Parietal lobe (tissue), 2 donors: ENCODE measurements around the gene ST6GALNAC2. TPM values are rescaled to one million over a fixed set of nuclear protein-coding genes. Genes with fewer than 3 reads are reported as not detected.

Source experiments
- small RNA-seq: library from RNA; depleted of rRNA; stranded (forward); fragments of <200 nt; gene quantifications from one replicate; pipeline ENCODE3, GENCODE V24; 2014; ENCODE audit warnings: low replicate concordance
- total RNA-seq: library from RNA; depleted of rRNA; stranded (reverse); fragments of >200 nt; gene quantifications from one replicate; pipeline ENCODE4 v1.2.3, GENCODE V29; 2014

Gene ST6GALNAC2
- total RNA-seq: not detected

GRCh38 chr17:76585649-76586593 lies at the start of gene ST6GALNAC2:
Gene ST6GALNAC2, minus strand, starts transcription at chr17:76585860. Its CDS starts 52 bp downstream, at chr17:76585808.

GRCh38 chr17:76539631-76540271 lies 45.9 kb downstream of the ST6GALNAC2 start, which contains the start of gene PRCD:
Gene PRCD, plus strand, starts transcription at chr17:76540044. Its CDS starts 98 bp downstream, at chr17:76540142.

GRCh38 chr17:76537578-76538280 lies 47.9 kb downstream of the ST6GALNAC2 start, which contains the start of gene CYGB:
Gene CYGB, minus strand, starts transcription at chr17:76537709. Its CDS starts 167 bp downstream, at chr17:76537542.

Small RNA genes within 50 kb of the gene (small RNA-seq; reads per million reads assigned to genes)
- gene AC015802.2: not detected
- not detected for gene SNORD1A
- 349 reads per million, percentile 97 among the genes with 10 or more reads in this experiment for gene SNORD1B

Other genes starting within 250 kb of the ST6GALNAC2 start
- gene PRPSAP1, start 231.9 kb downstream of the ST6GALNAC2 start, total RNA-seq: 86.7 TPM
- 0.94 TPM for gene SPHK1, start 201.3 kb downstream of the ST6GALNAC2 start, total RNA-seq
- gene UBE2O, start 132.7 kb downstream of the ST6GALNAC2 start, total RNA-seq: 51.6 TPM
- not detected for gene AANAT, start 118.3 kb downstream of the ST6GALNAC2 start, total RNA-seq
- gene RHBDF2, start 84.4 kb downstream of the ST6GALNAC2 start, total RNA-seq: 2.5 TPM
- gene CYGB, start 48.2 kb downstream of the ST6GALNAC2 start, total RNA-seq: 1.3 TPM
- gene PRCD, start 45.8 kb downstream of the ST6GALNAC2 start, total RNA-seq: 0.94 TPM
- gene ST6GALNAC1, start 57.9 kb upstream of the ST6GALNAC2 start, total RNA-seq: 3.1 TPM
- gene MXRA7, start 125.1 kb upstream of the ST6GALNAC2 start, total RNA-seq: 38.8 TPM
- 26.6 TPM for gene JMJD6, start 140.7 kb upstream of the ST6GALNAC2 start, total RNA-seq
- gene METTL23, start 141.0 kb upstream of the ST6GALNAC2 start, total RNA-seq: 21.3 TPM
- gene SRSF2, start 151.5 kb upstream of the ST6GALNAC2 start, total RNA-seq: 130 TPM
- 91.1 TPM for gene MFSD11, start 152.3 kb upstream of the ST6GALNAC2 start, total RNA-seq